GM19467 (cell line): ENCODE data around the gene DDX17.

ENCODE experiments used
- ATAC-seq: cut with Tn5 transposase; IDR thresholded peaks from one replicate; pipeline ENCODE4 v1.9.1; 2021; ENCODE audit warnings: mild to moderate bottlenecking, moderate library complexity; ENCODE audit not compliant: unreplicated experiment

DDX17 gene

GRCh38 chr22:38506118-38506962, at the start of gene DDX17:
TSS of gene DDX17 (minus strand) at chr22:38506311.
- peak; percentile 75 for ATAC-seq

DNA sequence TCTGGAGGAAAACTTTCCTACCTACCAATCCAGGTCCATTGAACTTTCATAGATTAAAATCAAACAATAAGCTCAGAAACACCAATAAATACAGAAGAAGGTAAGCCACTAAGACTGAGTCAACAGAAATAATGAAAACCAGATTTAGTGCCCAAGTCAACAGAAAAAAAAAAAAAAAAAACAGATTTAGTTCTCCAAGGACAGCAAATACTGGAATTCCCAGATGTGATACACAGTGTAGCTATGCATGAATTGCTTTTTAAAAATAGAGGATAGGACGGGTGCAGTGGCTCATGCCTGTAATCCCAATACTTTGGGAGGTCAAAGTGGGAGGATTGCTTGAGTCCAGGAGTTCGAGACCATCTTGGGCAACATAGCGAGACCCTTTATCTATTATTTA, 48.2 kb upstream of the DDX17 start:
- ATAC-seq = no peak

GRCh38 chr22:38549101-38549894, 43.2 kb upstream of the DDX17 start:
- no peak for ATAC-seq

DNA sequence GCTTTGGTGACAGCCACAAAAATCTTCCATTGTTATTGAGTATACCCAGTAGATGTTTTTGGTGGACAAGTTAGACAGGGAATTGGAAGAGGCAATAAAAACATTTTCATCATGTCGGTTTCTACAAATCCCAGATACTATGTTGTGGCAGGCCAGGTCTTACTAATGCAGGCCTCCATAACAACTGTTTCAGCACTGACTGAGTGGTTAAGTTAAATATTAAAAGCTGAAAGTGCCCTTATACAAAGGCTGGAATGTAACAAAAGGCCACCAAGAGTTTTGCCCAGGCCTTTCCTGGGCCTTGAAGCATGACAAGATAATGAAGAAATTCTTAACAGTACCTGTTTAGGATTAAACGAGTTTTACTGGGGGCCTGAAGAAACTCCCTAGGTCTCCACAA, 34.6 kb upstream of the DDX17 start:
- no peak for ATAC-seq

- no peak for ATAC-seq
Observed at GRCh38 chr22:38531251-38531938, 25.3 kb upstream of the DDX17 start.

DNA sequence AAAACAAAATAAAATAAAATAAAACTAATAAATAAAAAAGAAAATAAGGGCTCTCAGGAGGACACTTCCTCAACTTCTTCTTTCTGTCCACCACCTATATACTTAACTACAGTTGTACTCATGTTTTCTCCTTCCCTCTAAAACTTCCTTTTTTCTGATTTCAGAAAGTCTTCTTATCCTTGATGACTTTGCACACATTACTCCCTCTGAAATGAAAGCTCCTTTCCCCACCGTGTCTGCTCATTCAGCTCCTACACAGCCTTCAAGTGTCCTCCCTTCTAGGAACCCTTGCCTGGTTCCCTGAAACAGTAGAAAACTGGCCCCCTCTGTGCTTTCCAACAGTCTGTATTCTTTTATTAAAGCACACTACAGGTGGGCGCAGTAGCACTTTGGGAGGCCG, 18.3 kb upstream of the DDX17 start:
- no peak for ATAC-seq

DNA sequence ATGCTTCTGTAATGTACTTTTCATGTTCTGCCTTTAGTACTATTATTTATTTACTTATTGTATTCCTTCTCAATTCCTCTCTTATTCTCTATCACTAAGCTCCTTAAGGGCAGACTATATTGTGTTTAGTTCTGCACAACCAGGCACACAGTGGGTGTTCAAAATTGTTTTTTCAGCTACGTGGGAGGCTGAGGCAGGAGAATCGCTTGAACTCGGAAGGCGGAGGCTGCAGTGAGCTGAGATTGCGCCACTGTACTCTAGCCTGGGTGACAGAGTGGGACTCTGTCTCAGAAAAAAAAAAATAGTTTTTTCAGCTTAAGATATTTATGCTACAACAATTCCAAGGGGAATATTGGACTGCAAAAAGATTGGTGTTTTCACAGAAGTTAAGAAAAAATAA, 17.4 kb upstream of the DDX17 start:
- ATAC-seq = no peak

- no peak for ATAC-seq
Observed at GRCh38 chr22:38523029-38523428, 16.9 kb upstream of the DDX17 start.

- no peak for ATAC-seq
Observed at GRCh38 chr22:38519453-38520250, 13.5 kb upstream of the DDX17 start.

DNA sequence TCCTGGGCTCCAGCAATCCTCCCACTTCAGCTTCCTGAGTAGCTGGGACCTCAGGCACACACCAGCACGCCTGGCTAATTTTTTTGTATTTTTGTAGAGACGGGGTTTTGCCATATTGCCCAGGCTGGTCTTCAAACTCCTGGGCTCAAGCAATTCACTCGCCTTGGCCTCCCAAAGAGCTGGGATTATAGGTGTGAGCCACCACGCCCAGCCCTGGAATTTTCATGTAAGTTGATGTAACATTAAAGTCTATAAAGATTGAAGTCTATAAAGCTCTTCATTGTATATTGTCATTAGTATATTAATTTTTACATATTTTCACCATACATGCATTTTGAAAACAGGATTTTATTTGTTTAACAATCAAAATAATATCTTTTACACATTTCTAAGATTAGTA, 12.5 kb upstream of the DDX17 start:
- ATAC-seq = no peak

DNA sequence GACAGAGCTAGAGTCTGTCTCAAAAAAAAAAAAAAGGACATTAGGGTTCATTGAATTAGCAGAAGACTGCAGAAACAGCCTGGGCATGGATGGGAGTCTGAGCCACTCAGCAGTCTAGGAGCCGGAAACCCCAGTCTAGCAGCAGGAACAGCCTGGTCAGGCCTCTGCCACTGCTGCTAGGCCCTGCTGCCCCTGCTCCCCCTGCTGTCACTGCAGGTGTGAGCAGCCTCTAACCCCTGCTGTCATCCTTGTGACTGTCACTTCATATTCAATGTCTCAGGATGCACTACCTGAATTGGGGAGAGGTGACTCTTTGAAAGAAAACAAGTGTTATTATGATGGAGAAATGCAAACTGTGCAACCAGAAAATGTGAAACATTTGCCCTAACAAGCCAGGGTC, 7.0 kb upstream of the DDX17 start:
- ATAC-seq = no peak

- no peak for ATAC-seq
Observed at GRCh38 chr22:38510416-38510970, 4.4 kb upstream of the DDX17 start.

DNA sequence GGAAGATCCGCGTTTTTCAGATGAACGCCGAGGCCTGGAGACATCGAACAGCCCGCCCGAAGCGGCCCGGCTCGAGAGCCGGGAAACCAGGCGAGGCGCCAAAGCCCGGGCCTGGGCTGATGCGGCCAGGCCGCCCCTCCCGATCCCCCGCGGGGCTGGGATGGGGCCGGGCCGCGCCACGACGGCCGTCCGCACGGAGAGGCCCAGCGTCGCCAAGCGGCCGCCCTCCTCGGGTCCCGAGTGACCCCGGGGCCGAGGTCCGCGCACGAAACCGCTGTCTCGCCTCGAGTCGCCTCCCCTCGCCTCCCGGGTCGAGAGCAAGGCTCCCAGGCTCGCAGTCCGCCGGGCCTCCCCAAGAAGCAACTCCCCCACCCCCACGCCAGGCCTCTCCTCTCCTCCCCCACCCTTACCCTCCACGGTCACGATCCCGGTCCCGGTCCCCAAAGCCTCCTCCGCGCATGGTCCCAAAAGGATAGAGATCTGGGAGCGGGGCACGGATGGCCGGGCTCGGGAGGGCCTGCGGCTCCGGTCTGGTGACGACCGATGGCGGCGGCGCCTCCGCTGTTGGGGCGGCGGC, 482 bp downstream of the DDX17 start:
- peak; percentile 31 for ATAC-seq

DNA sequence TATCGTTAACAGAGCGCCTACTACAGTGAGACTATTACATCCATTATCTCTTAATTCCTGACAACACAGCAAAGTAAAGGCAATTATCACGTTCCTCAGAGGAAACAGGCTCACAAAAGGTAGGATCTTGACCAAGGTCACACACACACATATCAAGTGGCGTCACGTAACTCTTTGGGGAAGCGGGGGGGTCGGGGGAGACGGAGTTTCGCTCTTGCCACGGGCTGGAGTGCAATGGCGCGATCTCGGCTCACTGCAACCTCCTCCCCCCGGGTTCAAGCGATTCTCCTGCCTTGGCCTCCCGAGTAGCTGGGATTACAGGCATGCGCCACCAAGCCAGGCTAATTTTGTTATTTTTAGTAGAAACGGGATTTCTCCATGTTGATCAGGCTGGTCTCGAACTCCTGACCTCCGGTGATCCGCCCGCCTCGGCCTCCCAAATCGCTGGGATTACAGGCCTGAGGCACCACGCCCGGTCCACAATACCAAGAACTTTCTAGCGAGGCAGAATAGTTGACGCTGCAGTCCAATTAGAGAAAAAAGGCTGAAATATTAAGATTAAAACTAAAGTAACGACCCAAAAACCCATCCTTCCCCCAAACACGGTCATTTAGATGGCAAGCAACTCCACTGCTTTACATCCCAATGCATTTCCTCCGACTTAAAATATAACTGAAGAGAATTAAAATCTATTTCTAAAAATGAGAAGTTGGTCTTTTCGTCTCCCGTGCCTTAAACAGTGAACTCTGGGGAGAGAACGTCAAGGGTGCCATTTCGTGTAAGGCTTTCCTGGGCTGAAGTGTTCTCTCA, 1.2 kb downstream of the DDX17 start:
- no peak for ATAC-seq

GRCh38 chr22:38503021-38503420, 3.1 kb downstream of the DDX17 start:
- ATAC-seq = no peak

GRCh38 chr22:38501797-38502672, 4.1 kb downstream of the DDX17 start:
- ATAC-seq = no peak

DNA sequence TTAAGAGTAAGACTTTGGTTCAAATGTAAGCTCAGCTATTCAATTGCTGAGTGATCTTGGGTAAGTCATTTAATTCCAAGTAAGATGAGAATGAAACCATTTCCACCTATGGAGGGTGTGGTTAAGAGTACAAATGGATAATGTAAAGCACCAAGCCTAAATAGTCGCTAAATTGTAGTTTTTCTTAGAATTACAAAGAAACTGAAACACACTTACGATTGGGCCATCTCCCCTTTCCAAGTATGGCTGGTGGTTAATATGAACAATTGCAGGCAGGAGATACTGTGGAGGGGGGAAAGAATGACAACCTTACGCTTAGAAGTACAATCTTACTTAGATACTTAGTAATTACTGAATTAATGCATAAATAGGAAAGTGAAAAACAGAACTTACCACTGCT, 8.2 kb downstream of the DDX17 start:
- ATAC-seq = no peak

DNA sequence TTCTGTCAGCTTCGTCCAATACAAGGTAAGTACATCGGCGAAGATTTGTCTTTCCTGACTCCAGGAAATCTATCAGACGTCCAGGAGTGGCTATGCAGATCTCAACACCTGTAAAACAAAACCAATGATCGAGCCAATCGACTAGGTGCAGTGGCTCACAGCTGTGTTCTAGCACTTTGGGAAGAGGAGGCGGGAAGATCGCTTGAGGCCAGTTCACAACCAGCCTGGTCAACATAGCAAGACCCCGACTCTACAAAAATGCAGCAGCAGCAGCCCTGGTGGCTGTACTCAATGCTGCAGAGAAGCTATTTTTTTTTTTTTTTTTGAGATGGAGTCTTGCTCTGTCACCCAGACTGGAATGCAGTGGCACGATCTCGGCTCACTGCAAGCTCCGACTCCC, 11.2 kb downstream of the DDX17 start:
- no peak for ATAC-seq
